ENCODE results near the gene STH. TPM values are rescaled to one million over a fixed set of nuclear protein-coding genes. Genes with fewer than 3 reads are reported as not detected.

Gene STH
- total and polyA plus RNA-seq, 2 of the 4 experiments (the other 2 are of a cell fraction): not detected

- H4K8ac ChIP-seq (ENCODE audit: low read depth in 2 of 2, low read length in 2 of 2): no peak overlapping the region
- BruUV-seq (replicated peaks): no TSS peak
- no peaks in the 10 kb centered on the region; the same call in 1 of the 2 replicates for H3K4me1 ChIP-seq (ENCODE audit: control insufficient read depth, insufficient read depth, low read length)
- H3K9ac ChIP-seq (ENCODE audit: low read depth, low read length): no peak overlapping the region
- no peak overlapping the region for H4K91ac ChIP-seq (ENCODE audit: insufficient read depth, low read depth, low read length)
- H2BK20ac ChIP-seq (ENCODE audit: low read depth, low read length): no peak overlapping the region
- no peak for TF ChIP-seq FOS (IDR thresholded peaks at IDR 0.05; ENCODE audit: low read depth, low read length)
- no peak overlapping the region for H3K56ac ChIP-seq (ENCODE audit: extremely low read depth, insufficient read depth, low read length)
- H3K36me3 ChIP-seq (ENCODE audit: control insufficient read depth, insufficient read depth, low read length): peaks cover 39% of the 10 kb centered on the region
- H2AK5ac ChIP-seq (ENCODE audit: low read depth, low read length): no peak overlapping the region
- no peaks in the 10 kb centered on the region for H3K9me3 ChIP-seq (ENCODE audit: control insufficient read depth, insufficient read depth, low read length)
- ChIA-PET CTCF (interaction anchor here (1.2 kb wide), 1 partner anchor 145 kb away, joined by 3 read pairs; no protein-coding TSS in a partner anchor), POLR2A (ENCODE audit: unreplicated experiment) (no interaction called here)
- peaks cover 43% of the 10 kb centered on the region for H4K20me1 ChIP-seq (ENCODE audit: insufficient read depth, low read length)
- no peak overlapping the region for H3K4ac ChIP-seq (ENCODE audit: low read depth, low read length)
- no peak overlapping the region for H2AFZ ChIP-seq (replicated peaks; ENCODE audit: low read length, poor library complexity)
- H3K4me3 ChIP-seq (ENCODE audit: insufficient read depth, low read depth, low read length): no peak overlapping the region
- no peak overlapping the region for H3K18ac ChIP-seq (ENCODE audit: low read depth, low read length)
- H3K23ac ChIP-seq (ENCODE audit: low read depth, low read length): no peak overlapping the region
- H3K4me2 ChIP-seq (ENCODE audit: low read depth, low read length): no peak overlapping the region
- no CpG with 5 or more reads among the region's 8 CpGs for whole genome bisulfite sequencing, 2 experiments (ENCODE audit: extremely low coverage in 2 of 2, insufficient read length in 1 of 2)
- H3K9me1 ChIP-seq (ENCODE audit: insufficient read depth, low read length): no peaks in the 10 kb centered on the region; the same call in 1 of the 2 replicates
- H2BK5ac ChIP-seq (ENCODE audit: low read depth, low read length, poor library complexity, severe bottlenecking): no peak overlapping the region
- H3K14ac ChIP-seq (replicated peaks; ENCODE audit: low read depth, low read length): no peak overlapping the region
- ATAC-seq (ENCODE audit: low read depth): no peak
- dilution Hi-C loops (cut with HindIII; ENCODE audit: low sequenced_read_pairs, unreplicated experiment): no loop called here
- H2BK120ac ChIP-seq (ENCODE audit: low read depth, low read length): no peak overlapping the region
- H3K27ac ChIP-seq (ENCODE audit: insufficient read depth, low read length): no peak overlapping the region
- no peaks in the 10 kb centered on the region for H3K27me3 ChIP-seq (ENCODE audit: control insufficient read depth, insufficient read depth, low read length)
- H3K79me1 ChIP-seq (ENCODE audit: low read depth in 1 of 2, low read length in 2 of 2): peaks cover 33 to 70% of the 10 kb centered on the region in 2 experiments
- no peak overlapping the region for H2BK15ac ChIP-seq (ENCODE audit: low read depth, low read length)
- intact Hi-C loops (cut with micrococcal nuclease): loop anchor here (10.0 kb wide), 1 partner anchor 47 kb away; no protein-coding TSS in a partner anchor
- H2AK9ac ChIP-seq (replicated peaks; ENCODE audit: low read depth, low read length, poor library complexity): no peak overlapping the region
- in situ Hi-C loops (cut with MboI; ENCODE audit: low sequenced_read_pairs): no loop called here
- no peak overlapping the region for H4K5ac ChIP-seq (ENCODE audit: low read depth, low read length)
- no peak for DNase-seq
Measured at GRCh38 chr17:46047856-46048255, 48.8 kb downstream of the STH start.

Other genes starting within 250 kb of the STH start
- not detected in 2 replicates for gene CRHR1, start 214.9 kb upstream of the STH start, total RNA-seq (2012; rRNA removed)
- not detected in 2 replicates for gene CRHR1, start 214.9 kb upstream of the STH start, polyA plus RNA-seq (2012; rRNA removed)
- not detected in 2 replicates for gene SPPL2C, start 154.4 kb upstream of the STH start, total RNA-seq (2012; rRNA removed)
- gene SPPL2C, start 154.4 kb upstream of the STH start, polyA plus RNA-seq (2012; rRNA removed): not detected in 2 replicates
- under 0.01 and 0.18 TPM in 2 replicates for gene MAPT, start 104.7 kb upstream of the STH start, total RNA-seq (2012; rRNA removed)
- 0.19 and 0.26 TPM in 2 replicates for gene MAPT, start 104.7 kb upstream of the STH start, polyA plus RNA-seq (2012; rRNA removed)
- gene KANSL1, start 194.2 kb downstream of the STH start, total RNA-seq (2012; rRNA removed): 48.0 and 49.6 TPM in 2 replicates
- 15.6 and 19.1 TPM in 2 replicates for gene KANSL1, start 194.2 kb downstream of the STH start, polyA plus RNA-seq (2012; rRNA removed)

Measured in IMR-90 (cell line).